G401.6 (cell line): Measurements from ENCODE around the gene ATXN10.
A peak's percentile ranks its signal among the peaks of the same experiment; 100 is the strongest.
"Not testable (repeated sequence)": the region's sequence is repeated elsewhere in the genome, so short reads cannot be mapped to it uniquely, and the experiment has no call there.

Source experiments
- FAIRE-seq: peaks from 2 replicates; lab custom pipeline; 2012; peaks lifted over from hg19 to GRCh38; lab: Jason Lieb, UNC

Gene ATXN10

GRCh38 chr22:45678961-45679912 lies 7.6 kb downstream of the ATXN10 start:
- FAIRE-seq: no peak

GRCh38 chr22:45680932-45681700 lies 9.5 kb downstream of the ATXN10 start:
- no peak for FAIRE-seq

DNA sequence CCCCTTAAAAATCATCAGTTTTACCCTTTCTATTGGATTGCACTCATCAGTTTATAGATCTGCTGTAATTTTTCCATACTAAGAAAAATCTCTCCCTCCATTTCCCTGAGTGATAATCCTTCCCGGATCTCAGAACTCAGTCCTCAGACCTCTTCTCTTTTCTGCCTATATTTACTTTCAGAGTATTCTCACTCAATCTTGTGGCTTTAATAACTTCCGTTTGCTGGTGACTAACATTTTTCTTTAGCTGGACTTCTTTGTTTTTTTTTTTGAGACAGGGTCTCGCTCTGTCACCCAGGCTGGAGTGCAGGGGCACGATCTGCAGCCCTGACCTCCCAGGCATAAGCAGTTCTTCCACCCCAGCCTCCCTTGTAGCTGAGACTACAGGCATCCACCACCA lies 10.4 kb downstream of the ATXN10 start:
- no peak for FAIRE-seq

GRCh38 chr22:45682773-45683172 lies 11.1 kb downstream of the ATXN10 start:
- FAIRE-seq: not testable (repeated sequence)

GRCh38 chr22:45683248-45683647 lies 11.6 kb downstream of the ATXN10 start:
- no peak for FAIRE-seq

- FAIRE-seq: no peak
Observed at GRCh38 chr22:45683680-45684079, 12.0 kb downstream of the ATXN10 start.

- FAIRE-seq: no peak
Observed at GRCh38 chr22:45684169-45684568, 12.5 kb downstream of the ATXN10 start.

GRCh38 chr22:45684752-45685574 lies 13.3 kb downstream of the ATXN10 start:
- FAIRE-seq: peak; percentile 44

DNA sequence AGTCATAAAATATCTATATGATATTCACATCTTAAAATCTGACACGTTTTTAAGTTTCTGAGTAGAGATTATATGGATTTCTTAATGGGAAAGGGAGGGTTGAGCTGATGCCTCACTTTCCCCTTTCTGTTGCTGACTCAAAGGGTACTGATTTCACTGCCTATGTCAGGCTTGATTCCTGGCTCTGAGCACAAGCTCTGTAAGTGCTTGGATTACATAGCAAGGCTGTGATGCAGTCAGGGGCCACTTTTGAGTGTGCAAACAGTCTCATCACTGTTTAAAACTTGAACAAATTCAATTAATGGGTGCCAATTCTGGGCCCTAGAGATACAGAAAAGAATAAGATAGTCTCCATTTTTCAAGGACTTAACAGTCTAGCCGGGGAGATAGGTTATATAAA lies 14.4 kb downstream of the ATXN10 start:
- no peak for FAIRE-seq

DNA sequence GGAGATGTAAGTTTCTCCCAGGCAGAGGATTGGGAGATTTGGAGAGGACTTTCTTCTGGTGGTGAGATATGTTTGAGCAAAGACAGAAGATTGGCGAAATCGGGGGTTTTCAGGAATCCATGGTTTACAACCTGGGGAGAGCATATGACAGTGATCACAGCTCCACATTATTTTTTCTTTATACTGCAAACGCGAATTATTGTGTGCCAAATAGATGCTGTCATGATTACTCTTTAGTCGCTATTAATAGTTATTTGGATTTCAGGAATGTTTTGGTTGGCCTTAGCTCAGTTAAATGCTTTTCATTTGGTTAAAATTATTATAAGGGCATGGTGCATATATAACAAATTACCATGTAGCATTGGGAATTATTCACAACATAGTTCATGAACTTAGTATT lies 15.2 kb downstream of the ATXN10 start:
- FAIRE-seq: no peak

- FAIRE-seq: no peak
Observed at GRCh38 chr22:45688600-45689080, 17.0 kb downstream of the ATXN10 start.

GRCh38 chr22:45689211-45689610 lies 17.6 kb downstream of the ATXN10 start:
- no peak for FAIRE-seq

GRCh38 chr22:45690008-45690407 lies 18.4 kb downstream of the ATXN10 start:
- FAIRE-seq: no peak

DNA sequence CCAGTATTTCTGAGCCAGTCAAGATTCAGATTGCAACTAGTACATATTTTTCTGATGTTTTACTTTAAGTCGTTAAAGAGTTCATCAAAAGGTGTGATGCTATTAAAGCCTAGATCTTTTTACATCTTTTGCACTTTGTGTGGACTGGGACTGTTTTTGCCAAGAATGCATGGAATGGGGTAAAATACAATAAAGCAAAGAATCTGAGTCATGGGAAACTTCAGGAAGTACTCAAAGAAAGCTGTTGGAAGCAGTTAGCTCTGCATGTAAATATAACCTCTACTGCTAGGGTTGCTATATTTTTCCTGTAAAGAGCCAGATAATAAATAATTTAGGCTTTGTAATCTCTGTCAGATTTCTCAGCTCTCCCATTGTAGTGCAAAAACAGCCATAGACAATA lies 20.9 kb downstream of the ATXN10 start:
- FAIRE-seq: no peak

- FAIRE-seq: no peak
Observed at GRCh38 chr22:45693835-45694234, 22.2 kb downstream of the ATXN10 start.

GRCh38 chr22:45696227-45696626 lies 24.6 kb downstream of the ATXN10 start:
- no peak for FAIRE-seq

- FAIRE-seq: no peak
Observed at GRCh38 chr22:45698094-45698493, 26.5 kb downstream of the ATXN10 start.

GRCh38 chr22:45702981-45703380 lies 31.3 kb downstream of the ATXN10 start:
- no peak for FAIRE-seq

GRCh38 chr22:45703758-45704157 lies 32.1 kb downstream of the ATXN10 start:
- FAIRE-seq: no peak

GRCh38 chr22:45704648-45705047 lies 33.0 kb downstream of the ATXN10 start:
- no peak for FAIRE-seq

- FAIRE-seq: no peak
Observed at GRCh38 chr22:45707605-45708004, 36.0 kb downstream of the ATXN10 start.

DNA sequence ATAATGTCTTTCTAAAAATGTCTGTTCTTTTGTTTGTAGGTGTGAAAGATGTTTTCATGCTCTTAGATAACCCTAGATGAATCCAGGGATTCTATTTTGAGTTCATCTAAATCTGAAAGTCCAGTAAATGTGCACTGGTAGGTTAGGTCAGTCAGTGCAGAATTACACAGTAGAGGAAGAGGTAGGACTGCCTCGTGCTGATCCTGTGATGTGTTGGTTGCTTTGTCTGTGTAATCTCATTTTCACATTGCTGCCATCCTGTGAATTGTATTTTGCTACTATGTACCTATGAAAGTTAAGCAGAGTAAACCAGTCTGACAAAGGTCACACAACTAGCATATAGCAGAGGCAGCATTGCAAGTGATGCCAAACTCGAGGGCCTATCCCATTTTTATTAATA lies 36.5 kb downstream of the ATXN10 start:
- no peak for FAIRE-seq
